ENCODE data around the gene ZNF592. TPM values are rescaled to one million over a fixed set of nuclear protein-coding genes. Genes with fewer than 3 reads are reported as not detected.

The ZNF592 gene
- total RNA-seq, 2 experiments from 2014 or later, result 18.1 to 18.3 TPM

- POLR2A ChIA-PET, result interaction anchor here (1.2 kb wide), 1 partner anchor 13 kb away, joined by 4 read pairs; no protein-coding TSS in a partner anchor
- DNase-seq, result no peak
- H3K27ac Mint-ChIP-seq, result peak overlapping the region; percentile 11
- H3K27me3 Mint-ChIP-seq, result no peaks in the 10 kb centered on the region
- ATAC-seq, result no peak
- no peak overlapping the region for H3K4me3 Mint-ChIP-seq
- TF ChIP-seq CTCF (IDR thresholded peaks at IDR 0.05), result no peak
- H3K36me3 Mint-ChIP-seq (ENCODE audit: low read depth), result peaks cover 35% of the 10 kb centered on the region
- intact Hi-C loops (cut with micrococcal nuclease), result loop anchor here (5.0 kb wide), 2 partner anchors 48 to 108 kb away; partner anchors contain the start of genes NMB and SEC11A
- CTCF ChIA-PET, result no interaction called here
- H3K4me1 Mint-ChIP-seq (ENCODE audit: low read depth), result peaks cover 19% of the 10 kb centered on the region
- no peaks in the 10 kb centered on the region for H3K9me3 Mint-ChIP-seq
Observed at GRCh38 chr15:84764989-84765388, 16.6 kb downstream of the ZNF592 start.

GRCh38 chr15:84765675-84766074, 17.3 kb downstream of the ZNF592 start:
- ChIA-PET CTCF (no interaction called here), POLR2A (no interaction called here)
- no peak for ATAC-seq
- TF ChIP-seq CTCF (IDR thresholded peaks at IDR 0.05), result no peak
- intact Hi-C loops (cut with micrococcal nuclease), result no loop called here
- DNase-seq, result no peak
- H3K9me3 Mint-ChIP-seq, result no peaks in the 10 kb centered on the region
- peaks cover 36% of the 10 kb centered on the region for H3K36me3 Mint-ChIP-seq (ENCODE audit: low read depth)
- H3K4me1 Mint-ChIP-seq (ENCODE audit: low read depth), result peaks cover 22% of the 10 kb centered on the region
- no peak overlapping the region for H3K27ac Mint-ChIP-seq
- no peak overlapping the region for H3K4me3 Mint-ChIP-seq
- H3K27me3 Mint-ChIP-seq, result no peaks in the 10 kb centered on the region

GRCh38 chr15:84766461-84767035, 18.2 kb downstream of the ZNF592 start:
- H3K27ac Mint-ChIP-seq, result no peak overlapping the region
- intact Hi-C loops (cut with micrococcal nuclease), result no loop called here

GRCh38 chr15:84772031-84772430, 23.6 kb downstream of the ZNF592 start:
- Mint-ChIP-seq H3K4me3 (no peak overlapping the region), H3K9me3 (no peaks in the 10 kb centered on the region), H3K27me3 (no peaks in the 10 kb centered on the region), H3K27ac (no peak overlapping the region), H3K36me3 (ENCODE audit: low read depth) (peaks cover 24% of the 10 kb centered on the region), H3K4me1 (ENCODE audit: low read depth) (peaks cover 27% of the 10 kb centered on the region)
- no peak for TF ChIP-seq CTCF (IDR thresholded peaks at IDR 0.05)
- CTCF ChIA-PET, result no interaction called here
- no peak for DNase-seq
- no peak for ATAC-seq
- intact Hi-C loops (cut with micrococcal nuclease), result no loop called here
- POLR2A ChIA-PET, result interaction anchor here (1.0 to 1.2 kb wide), 2 partner anchors 10 kb away, joined by 3 read pairs; no protein-coding TSS in a partner anchor

More at GRCh38 chr15:84766461-84767035, 18.2 kb downstream of the ZNF592 start:
- H3K9me3 Mint-ChIP-seq, result no peaks in the 10 kb centered on the region
- H3K36me3 Mint-ChIP-seq (ENCODE audit: low read depth), result peaks cover 36% of the 10 kb centered on the region
- DNase-seq (no peak), ATAC-seq (no peak)
- peaks cover 27% of the 10 kb centered on the region for H3K4me1 Mint-ChIP-seq (ENCODE audit: low read depth)
- no peak for TF ChIP-seq CTCF (IDR thresholded peaks at IDR 0.05)
- H3K27me3 Mint-ChIP-seq, result no peaks in the 10 kb centered on the region
- no peak overlapping the region for H3K4me3 Mint-ChIP-seq
- CTCF ChIA-PET, result interaction anchor here (1.0 kb wide), 1 partner anchor 16 kb away, joined by 3 read pairs; no protein-coding TSS in a partner anchor
- POLR2A ChIA-PET, result interaction anchor here (1.0 kb wide), 1 partner anchor 17 kb away, joined by 3 read pairs; no protein-coding TSS in a partner anchor

GRCh38 chr15:84772467-84772866, 24.1 kb downstream of the ZNF592 start:
- H3K4me3 Mint-ChIP-seq, result no peak overlapping the region
- no peaks in the 10 kb centered on the region for H3K9me3 Mint-ChIP-seq
- TF ChIP-seq CTCF (IDR thresholded peaks at IDR 0.05), result no peak
- peaks cover 26% of the 10 kb centered on the region for H3K4me1 Mint-ChIP-seq (ENCODE audit: low read depth)
- intact Hi-C loops (cut with micrococcal nuclease), result no loop called here
- CTCF ChIA-PET, result no interaction called here
- ATAC-seq, result no peak
- no peak overlapping the region for H3K27ac Mint-ChIP-seq
- POLR2A ChIA-PET, result interaction anchor here (1.0 to 1.2 kb wide), 2 partner anchors 9 to 10 kb away, joined by 3 read pairs; no protein-coding TSS in a partner anchor
- DNase-seq, result no peak
- peaks cover 20% of the 10 kb centered on the region for H3K36me3 Mint-ChIP-seq (ENCODE audit: low read depth)
- no peaks in the 10 kb centered on the region for H3K27me3 Mint-ChIP-seq
